ENCODE results near the gene LRRC28. TPM values are rescaled to one million over a fixed set of nuclear protein-coding genes. Genes with fewer than 3 reads are reported as not detected.

LRRC28 gene
- total and polyA plus RNA-seq, 3 donors from 2014 or later: 78.9 to 100.0 (median 97.1) TPM

GRCh38 chr15:99224372-99225214 is 26.7 kb upstream of the LRRC28 start:
- H3K4me1 ChIP-seq: no peaks in the 10 kb centered on the region
- DNase-seq: no peak
- TF ChIP-seq POLR2A (IDR thresholded peaks at IDR 0.05) (no peak), CTCF (IDR thresholded peaks at IDR 0.05) (no peak)
- no peaks in the 10 kb centered on the region for H3K27me3 ChIP-seq
- H3K36me3 ChIP-seq (ENCODE audit: low read depth, missing control alignments): no peaks in the 10 kb centered on the region
- intact Hi-C loops (cut with DNase I; ENCODE audit: low total_unique reads): no loop called here
- no peak overlapping the region for H3K27ac ChIP-seq
- H3K4me3 ChIP-seq: no peak overlapping the region
- WGBS, 2 donors: 90 to 96% methylated on average over 6 of the region's 6 CpGs
- no peaks in the 10 kb centered on the region for H3K9me3 ChIP-seq

- TF ChIP-seq POLR2A (IDR thresholded peaks at IDR 0.05) (no peak), CTCF (IDR thresholded peaks at IDR 0.05) (no peak)
- WGBS, 2 donors: 49 to 56% methylated on average over 3 of the region's 3 CpGs
- Histone ChIP-seq H3K36me3 (ENCODE audit: low read depth, missing control alignments) (no peaks in the 10 kb centered on the region), H3K27me3 (no peaks in the 10 kb centered on the region), H3K9me3 (no peaks in the 10 kb centered on the region), H3K4me3 (no peak overlapping the region), H3K4me1 (no peaks in the 10 kb centered on the region), H3K27ac (no peak overlapping the region)
- intact Hi-C loops (cut with DNase I; ENCODE audit: low total_unique reads): no loop called here
- no peak for DNase-seq
These were observed 24.5 kb upstream of the LRRC28 start for GRCh38 chr15:99226802-99227201.

GRCh38 chr15:99228120-99228770 is 23.0 kb upstream of the LRRC28 start:
- TF ChIP-seq POLR2A (IDR thresholded peaks at IDR 0.05) (no peak), CTCF (IDR thresholded peaks at IDR 0.05) (no peak)
- no peak for DNase-seq
- intact Hi-C loops (cut with DNase I; ENCODE audit: low total_unique reads): no loop called here
- H3K4me3 ChIP-seq: no peak overlapping the region
- 89 to 96% methylated on average over 3 of the region's 3 CpGs for WGBS, 2 donors
- H3K27ac ChIP-seq: no peak overlapping the region
- H3K4me1 ChIP-seq: no peaks in the 10 kb centered on the region
- H3K9me3 ChIP-seq: no peaks in the 10 kb centered on the region
- H3K36me3 ChIP-seq (ENCODE audit: low read depth, missing control alignments): no peaks in the 10 kb centered on the region
- no peaks in the 10 kb centered on the region for H3K27me3 ChIP-seq

GRCh38 chr15:99230867-99231266 is 20.4 kb upstream of the LRRC28 start:
- H3K27me3 ChIP-seq: no peaks in the 10 kb centered on the region
- no peaks in the 10 kb centered on the region for H3K36me3 ChIP-seq (ENCODE audit: low read depth, missing control alignments)
- no peak for DNase-seq
- intact Hi-C loops (cut with DNase I; ENCODE audit: low total_unique reads): no loop called here
- no peaks in the 10 kb centered on the region for H3K4me1 ChIP-seq
- H3K9me3 ChIP-seq: no peaks in the 10 kb centered on the region
- TF ChIP-seq CTCF (IDR thresholded peaks at IDR 0.05): no peak
- no peak for TF ChIP-seq POLR2A (IDR thresholded peaks at IDR 0.05)
- H3K27ac ChIP-seq: no peak overlapping the region
- 85 to 91% methylated on average over 4 of the region's 4 CpGs for WGBS, 2 donors
- no peak overlapping the region for H3K4me3 ChIP-seq
